ENCODE results near the gene TBCD.
"Not testable (repeated sequence)": the region's sequence is repeated elsewhere in the genome, so short reads cannot be mapped to it uniquely, and the experiment has no call there.

Gene TBCD

DNA sequence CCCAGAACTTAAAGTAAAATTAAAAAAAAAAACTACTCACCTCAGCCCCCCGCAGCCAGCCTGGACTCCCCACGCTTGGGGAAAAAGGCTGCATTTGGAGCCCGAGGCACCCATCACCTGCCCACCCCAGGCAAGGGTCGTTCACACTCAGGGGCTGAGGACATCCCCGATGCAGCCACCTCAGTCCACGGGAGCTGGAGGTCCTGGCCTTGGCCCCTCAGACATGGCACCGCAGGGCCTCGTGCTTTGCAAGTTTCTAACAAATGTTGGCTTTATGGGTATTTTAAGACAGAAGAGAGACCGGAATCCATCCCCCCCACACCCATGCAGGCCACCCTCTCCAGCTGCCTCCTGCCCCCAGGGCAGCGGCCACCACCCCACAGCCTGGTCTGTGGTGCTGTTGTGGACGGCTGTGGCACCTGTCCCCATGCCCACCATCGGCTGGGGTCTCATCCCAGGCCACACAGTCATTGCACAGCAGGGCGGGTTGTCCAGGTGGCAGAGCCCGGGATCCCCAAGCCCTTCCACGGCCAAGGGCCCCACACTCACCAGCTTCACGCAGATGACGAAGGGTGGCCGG is 204.4 kb downstream of the TBCD start:
- no peak for DNase-seq (ENCODE audit: low read depth)

DNA sequence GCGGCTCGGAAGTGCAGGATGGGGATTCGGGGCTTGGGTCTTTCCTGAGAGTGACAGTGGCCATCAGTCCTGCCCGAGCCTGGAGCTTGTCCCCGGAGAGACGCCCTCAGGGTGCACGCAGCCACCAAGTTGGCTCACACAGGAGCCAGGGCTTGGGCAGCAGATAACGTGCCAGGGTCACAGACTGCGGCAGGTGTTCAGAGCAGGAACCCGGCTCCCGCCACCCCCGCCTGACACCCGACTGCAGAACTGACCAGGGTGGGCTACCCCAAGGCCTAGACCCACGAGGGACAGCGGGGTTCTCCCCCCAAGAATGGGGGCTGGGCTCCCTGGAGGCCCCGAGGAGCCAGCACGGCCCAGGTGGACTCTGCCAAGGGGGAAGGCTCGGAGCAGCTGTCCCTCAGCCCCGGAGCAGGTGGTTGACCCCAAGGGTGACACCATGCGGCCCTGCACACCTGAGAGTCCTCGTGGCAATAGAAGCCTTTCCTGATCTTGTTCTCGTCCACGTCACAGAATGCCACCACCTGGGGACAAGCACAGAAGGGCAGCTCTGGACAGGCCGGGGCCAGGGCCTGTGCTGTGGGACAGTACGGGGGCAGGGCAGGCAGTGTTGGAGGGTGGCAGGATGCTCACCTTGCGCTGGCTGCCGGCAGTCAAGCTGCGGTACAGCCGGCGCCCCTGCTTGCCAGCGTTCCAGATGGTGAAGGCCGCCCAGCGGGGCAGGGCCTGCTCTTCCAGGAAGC is 205.0 kb downstream of the TBCD start:
- DNase-seq (ENCODE audit: low read depth), result no peak

DNA sequence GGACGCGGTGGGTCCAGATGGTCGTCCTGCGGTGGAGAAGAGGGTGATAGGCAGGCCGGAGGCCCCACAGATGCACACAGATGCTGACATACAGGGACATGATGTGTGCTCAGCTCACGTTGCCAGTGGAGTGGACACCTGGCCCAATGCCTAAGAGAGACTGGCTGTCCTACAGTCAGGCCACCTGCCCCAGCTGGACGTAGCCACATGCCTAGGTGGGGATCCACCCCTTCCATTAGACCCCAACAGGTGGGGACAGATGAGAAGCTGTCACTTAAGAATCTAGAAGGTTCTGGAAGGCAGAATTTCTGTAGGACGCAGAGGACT is 205.6 kb downstream of the TBCD start:
- DNase-seq (ENCODE audit: low read depth), result no peak

DNA sequence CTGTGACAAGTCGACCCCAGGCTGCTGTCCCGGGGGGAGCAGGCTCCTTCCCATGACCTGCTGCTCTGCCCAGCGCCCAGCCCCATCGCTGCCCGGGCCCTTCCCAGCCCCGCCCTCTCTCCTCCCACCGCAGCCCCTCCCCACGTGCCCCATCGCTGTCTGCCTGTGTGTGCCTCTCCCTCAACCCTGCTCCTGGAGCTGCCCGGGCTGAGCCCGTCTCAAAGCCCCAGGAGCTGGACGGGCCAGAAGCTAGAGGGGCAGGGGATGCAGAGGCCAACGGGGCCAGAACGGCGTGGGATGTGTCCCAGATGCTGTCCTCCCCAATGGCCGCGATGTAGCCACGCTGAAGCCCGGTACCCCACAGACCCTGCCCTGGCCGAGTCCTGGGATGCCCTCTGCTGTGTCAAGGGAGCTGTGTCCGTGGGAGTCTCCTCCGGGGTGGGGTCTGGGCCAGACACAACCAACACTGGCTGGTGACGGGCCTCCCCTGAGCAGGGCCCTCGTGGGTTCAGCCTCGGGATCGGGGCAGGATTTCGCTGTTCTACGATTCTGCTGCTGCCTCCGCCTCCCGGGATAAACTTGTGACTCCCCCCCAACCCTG is 206.2 kb downstream of the TBCD start:
- DNase-seq (ENCODE audit: low read depth), result no peak

GRCh38 chr17:82959242-82959930 is 207.5 kb downstream of the TBCD start:
- no peak for DNase-seq (ENCODE audit: low read depth)

DNA sequence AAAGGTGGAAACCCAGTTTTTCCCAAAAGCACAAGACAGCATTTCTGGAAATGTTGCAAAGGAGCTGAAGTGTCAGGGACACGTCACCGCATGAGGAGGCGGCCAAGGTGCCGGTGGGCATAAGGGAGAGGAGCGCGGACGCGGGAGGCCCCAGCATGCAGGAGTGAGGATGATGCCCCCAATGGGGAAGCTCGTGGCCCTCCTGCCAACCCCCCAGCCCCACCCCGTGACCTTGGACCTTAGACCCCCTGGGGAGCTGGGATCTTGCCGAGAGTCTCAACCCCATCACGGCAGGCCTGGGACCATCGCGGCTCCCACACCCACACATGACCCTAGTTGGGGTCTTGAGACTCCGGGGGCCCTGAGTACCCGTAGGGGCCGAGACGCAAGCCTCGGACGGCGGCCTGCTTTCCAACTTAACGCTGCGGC is 208.1 kb downstream of the TBCD start:
- no peak for DNase-seq (ENCODE audit: low read depth)

GRCh38 chr17:82960419-82961271 is 208.8 kb downstream of the TBCD start:
- DNase-seq (ENCODE audit: low read depth), result no peak

DNA sequence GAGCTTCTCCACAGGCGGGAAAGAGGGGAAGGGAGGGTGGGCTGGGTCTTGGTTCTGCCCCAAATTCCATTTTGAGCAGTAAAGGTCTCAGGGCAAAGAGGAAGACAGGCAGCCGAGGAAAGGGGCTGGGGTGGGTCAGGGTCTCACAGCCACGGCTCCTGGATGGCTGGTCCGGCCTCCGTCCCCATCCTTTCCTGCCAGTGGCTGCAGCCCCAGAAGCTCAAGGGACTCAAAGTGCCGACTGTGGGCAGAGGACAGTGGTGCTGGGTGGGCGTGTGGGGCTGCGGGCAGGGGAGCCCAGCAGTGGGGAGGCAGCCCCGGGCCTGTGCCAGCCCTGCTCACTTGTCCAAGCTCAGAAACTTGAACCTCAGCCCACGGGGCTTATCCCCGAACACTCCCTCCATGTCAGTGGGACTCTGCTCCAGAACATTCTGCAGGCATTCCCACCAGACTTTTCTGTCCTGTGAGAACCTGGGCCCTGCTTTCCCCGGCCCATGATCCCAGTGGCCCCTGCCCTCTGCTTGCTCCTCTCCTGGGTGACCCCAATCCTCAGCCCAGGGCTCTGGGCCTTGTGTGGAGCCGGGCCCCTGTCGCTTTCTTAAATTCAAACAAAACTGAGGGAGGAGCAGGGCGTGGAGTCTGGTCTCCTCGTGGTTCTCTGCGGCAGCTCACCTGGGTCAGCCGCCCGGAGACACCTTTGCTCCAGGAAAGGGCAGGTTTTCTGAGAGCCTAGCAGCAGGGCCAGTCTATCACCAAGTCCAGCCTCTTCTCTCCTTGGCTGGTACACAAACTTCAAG is 209.7 kb downstream of the TBCD start:
- DNase-seq (ENCODE audit: low read depth), result no peak

GRCh38 chr17:82962163-82962720 is 210.4 kb downstream of the TBCD start:
- DNase-seq (ENCODE audit: low read depth), result no peak

- no peak for DNase-seq (ENCODE audit: low read depth)
Measured at GRCh38 chr17:82963104-82963950, 211.5 kb downstream of the TBCD start.

GRCh38 chr17:82964451-82964850 is 212.6 kb downstream of the TBCD start:
- DNase-seq (ENCODE audit: low read depth), result not testable (repeated sequence)

DNA sequence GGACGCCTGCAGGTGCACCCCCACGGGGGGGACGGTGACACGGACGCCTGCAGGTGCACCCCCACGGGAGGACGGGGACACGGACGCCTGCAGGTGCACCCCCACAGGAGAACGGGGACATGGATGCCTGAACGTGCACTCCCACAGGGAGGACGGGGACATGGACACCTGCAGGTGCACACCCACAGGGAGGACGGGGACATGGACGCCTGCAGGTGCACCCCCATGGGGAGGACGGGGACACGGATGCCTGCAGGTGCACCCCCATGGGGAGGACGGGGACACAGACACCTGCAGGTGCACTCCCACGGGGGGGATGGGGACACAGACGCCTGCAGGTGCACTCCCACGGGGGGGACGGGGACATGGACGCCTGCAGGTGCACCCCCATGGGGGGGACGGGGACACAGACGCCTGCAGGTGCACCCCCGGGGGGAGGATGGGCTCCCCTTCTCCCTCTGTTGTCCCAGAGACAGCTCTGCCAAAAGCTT is 213.0 kb downstream of the TBCD start:
- no peak for DNase-seq (ENCODE audit: low read depth)

- DNase-seq (ENCODE audit: low read depth), result no peak
Measured at GRCh38 chr17:82965371-82965770, 213.5 kb downstream of the TBCD start.

- no peak for DNase-seq (ENCODE audit: low read depth)
Measured at GRCh38 chr17:82966415-82966814, 214.6 kb downstream of the TBCD start.

GRCh38 chr17:82967268-82968032 is 215.6 kb downstream of the TBCD start:
- no peak for DNase-seq (ENCODE audit: low read depth)

GRCh38 chr17:82968033-82968841 is 216.4 kb downstream of the TBCD start:
- DNase-seq (ENCODE audit: low read depth), result not testable (repeated sequence)

DNA sequence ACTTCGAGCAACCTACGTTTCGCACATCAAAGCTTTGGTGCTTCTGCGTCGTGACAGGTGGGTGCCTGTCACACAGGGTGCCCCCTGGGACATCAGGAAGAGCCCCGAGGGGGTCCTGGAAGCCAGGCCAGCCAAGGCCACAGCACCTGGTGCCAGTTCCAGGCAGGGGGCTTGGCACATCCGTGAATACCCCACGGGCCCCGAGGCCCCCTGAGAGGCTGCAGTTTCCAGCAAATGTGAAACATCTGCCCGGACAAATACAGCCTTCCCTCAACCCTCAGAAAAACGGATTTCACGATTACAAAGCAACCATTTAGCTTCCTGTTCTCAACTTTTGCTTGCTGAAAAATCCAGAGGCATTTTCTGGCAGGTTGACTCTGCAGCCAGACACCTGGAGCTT is 218.2 kb downstream of the TBCD start:
- DNase-seq (ENCODE audit: low read depth), result no peak
